ENCODE measurements around the gene TRAK2. TPM values are rescaled to one million over a fixed set of nuclear protein-coding genes. Genes with fewer than 3 reads are reported as not detected.

TRAK2 gene
- total RNA-seq, 1 donor from 2014 or later, result 25.8 TPM

- Histone ChIP-seq H3K36me3 (no peaks in the 10 kb centered on the region), H3K4me1 (no peaks in the 10 kb centered on the region), H3K9me3 (no peaks in the 10 kb centered on the region), H3K27me3 (no peaks in the 10 kb centered on the region), H3K27ac (no peak overlapping the region), H3K4me3 (no peak overlapping the region)
- TF ChIP-seq POLR2AphosphoS5 (IDR thresholded peaks at IDR 0.05; ENCODE audit: insufficient read depth in 1 of 2, low read depth in 1 of 2), result no peak
- TF ChIP-seq CTCF (IDR thresholded peaks at IDR 0.05), result no peak
- TF ChIP-seq POLR2A (IDR thresholded peaks at IDR 0.05), result no peak
- intact Hi-C loops (cut with DNase I), result no loop called here
- DNase-seq (ENCODE audit: extremely low spot score in 2 of 2), result no peak
Measured at GRCh38 chr2:201348758-201349157, 102.5 kb downstream of the TRAK2 start.

- no peaks in the 10 kb centered on the region for H3K9me3 ChIP-seq
- intact Hi-C loops (cut with DNase I), result no loop called here
- H3K4me3 ChIP-seq, result no peak overlapping the region
- no peak for TF ChIP-seq CTCF (IDR thresholded peaks at IDR 0.05)
- TF ChIP-seq POLR2AphosphoS5 (IDR thresholded peaks at IDR 0.05; ENCODE audit: insufficient read depth in 1 of 2, low read depth in 1 of 2), result no peak
- no peak for TF ChIP-seq POLR2A (IDR thresholded peaks at IDR 0.05)
- no peaks in the 10 kb centered on the region for H3K36me3 ChIP-seq
- no peak for DNase-seq (ENCODE audit: extremely low spot score in 2 of 2)
- no peaks in the 10 kb centered on the region for H3K4me1 ChIP-seq
- H3K27me3 ChIP-seq, result no peaks in the 10 kb centered on the region
- no peak overlapping the region for H3K27ac ChIP-seq
Measured at GRCh38 chr2:201347138-201347537, 104.1 kb downstream of the TRAK2 start.

- H3K4me3 ChIP-seq, result no peak overlapping the region
- DNase-seq (ENCODE audit: extremely low spot score in 2 of 2), result no peak
- no peaks in the 10 kb centered on the region for H3K4me1 ChIP-seq
- H3K27ac ChIP-seq, result no peak overlapping the region
- TF ChIP-seq CTCF (IDR thresholded peaks at IDR 0.05) (no peak), POLR2AphosphoS5 (IDR thresholded peaks at IDR 0.05; ENCODE audit: insufficient read depth in 1 of 2, low read depth in 1 of 2) (no peak), POLR2A (IDR thresholded peaks at IDR 0.05) (no peak)
- intact Hi-C loops (cut with DNase I), result no loop called here
- no peaks in the 10 kb centered on the region for H3K36me3 ChIP-seq
- no peaks in the 10 kb centered on the region for H3K9me3 ChIP-seq
- no peaks in the 10 kb centered on the region for H3K27me3 ChIP-seq
Measured at GRCh38 chr2:201345625-201346213, 105.5 kb downstream of the TRAK2 start.

DNA sequence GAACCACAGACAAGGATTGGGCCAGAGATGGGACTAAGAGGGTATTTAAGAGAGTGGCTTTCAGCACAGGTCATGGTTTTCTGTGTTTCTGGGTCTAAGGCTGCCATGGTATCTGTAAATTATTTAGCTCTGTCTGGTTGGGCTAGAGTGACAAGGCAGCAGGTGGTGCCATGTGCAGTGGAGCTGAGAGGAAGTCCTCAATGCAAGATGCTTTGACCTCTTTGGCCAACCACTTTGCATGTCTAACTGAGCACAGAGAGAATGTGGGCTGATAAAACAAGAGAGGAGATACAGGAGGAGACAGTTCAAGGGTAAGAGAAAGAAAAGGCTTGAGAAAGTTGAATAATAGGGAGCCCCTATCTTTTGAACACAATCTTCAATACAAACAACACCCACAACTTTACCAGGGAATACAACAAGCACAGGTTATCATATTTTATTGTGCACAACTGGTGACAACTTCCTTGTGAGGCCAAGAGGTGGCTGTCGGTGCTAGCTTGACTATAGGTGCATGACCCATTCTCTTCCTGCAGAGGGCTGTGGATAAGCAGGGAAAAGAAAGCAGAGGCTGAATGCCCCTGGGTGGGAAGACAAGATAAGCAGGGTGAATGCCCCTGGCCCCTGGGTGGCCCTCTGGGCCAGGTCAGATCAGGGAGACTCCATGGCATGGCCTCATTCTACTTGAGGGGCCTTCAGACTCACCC is 106.4 kb downstream of the TRAK2 start:
- Histone ChIP-seq H3K27ac (no peak overlapping the region), H3K36me3 (no peaks in the 10 kb centered on the region), H3K9me3 (no peaks in the 10 kb centered on the region), H3K4me3 (no peak overlapping the region), H3K27me3 (no peaks in the 10 kb centered on the region), H3K4me1 (no peaks in the 10 kb centered on the region)
- intact Hi-C loops (cut with DNase I), result no loop called here
- DNase-seq (ENCODE audit: extremely low spot score in 2 of 2), result no peak
- TF ChIP-seq POLR2AphosphoS5 (IDR thresholded peaks at IDR 0.05; ENCODE audit: insufficient read depth in 1 of 2, low read depth in 1 of 2) (no peak), POLR2A (IDR thresholded peaks at IDR 0.05) (no peak), CTCF (IDR thresholded peaks at IDR 0.05) (no peak)

DNA sequence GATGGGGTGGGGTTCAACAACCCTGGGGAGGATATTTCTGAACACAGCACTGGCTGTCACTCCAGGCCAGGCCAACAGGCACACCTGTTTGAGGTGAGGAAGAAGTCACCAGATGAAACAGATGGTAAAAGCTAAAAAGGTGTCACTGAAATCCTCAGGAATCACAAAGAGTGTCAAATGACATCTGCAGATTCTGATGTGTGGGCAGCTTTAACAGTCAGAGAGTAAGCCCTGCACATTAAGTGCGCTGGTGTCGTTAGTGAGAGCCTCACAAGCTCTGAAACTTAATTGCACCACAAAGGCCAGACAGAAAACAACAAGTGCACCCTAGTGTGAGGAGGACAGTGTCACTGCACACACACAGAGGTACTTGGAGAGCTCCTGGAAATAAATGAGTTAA is 107.7 kb downstream of the TRAK2 start:
- intact Hi-C loops (cut with DNase I), result no loop called here
- H3K4me1 ChIP-seq, result no peaks in the 10 kb centered on the region
- H3K36me3 ChIP-seq, result no peaks in the 10 kb centered on the region

More for the DNA sequence above, 107.7 kb downstream of the TRAK2 start:
- H3K4me3 ChIP-seq, result no peak overlapping the region
- TF ChIP-seq POLR2A (IDR thresholded peaks at IDR 0.05), result no peak
- no peak for TF ChIP-seq POLR2AphosphoS5 (IDR thresholded peaks at IDR 0.05; ENCODE audit: insufficient read depth in 1 of 2, low read depth in 1 of 2)
- no peak for TF ChIP-seq CTCF (IDR thresholded peaks at IDR 0.05)
- DNase-seq (ENCODE audit: extremely low spot score in 2 of 2), result no peak
- H3K27ac ChIP-seq, result no peak overlapping the region
- no peaks in the 10 kb centered on the region for H3K27me3 ChIP-seq
- no peaks in the 10 kb centered on the region for H3K9me3 ChIP-seq

All from vagina (tissue), 2 donors.